GM10248 (cell line): Measurements from ENCODE around the gene ECM2.

Source experiments
- CTCF ChIA-PET: fragments of 300-600 bp; sonication (Branson Sonifier 250); formaldehyde crosslinking; extraction: SDS; loops from one replicate; lab custom pipeline; 2021; ENCODE audit warnings: antibody characterized with exemption; lab: Yijun Ruan, JAX
- POLR2A ChIA-PET: fragments of 350-650 bp; sonication (Branson Sonifier 250); formaldehyde crosslinking; extraction: SDS; loops from one replicate; lab custom pipeline; 2020; ENCODE audit warnings: antibody characterized with exemption; lab: Yijun Ruan, JAX
- DNase-seq: peaks from one replicate; pipeline ENCODE4 v3.0.0; 2012; ENCODE audit errors: extremely low spot score
- CTCF ChIP-seq: IDR thresholded peaks from 2 replicates; pipeline ENCODE4 v1.5.1; 2012; ENCODE audit warnings: mild to moderate bottlenecking, low read depth; ENCODE audit errors: extremely low read depth, missing control alignments, control extremely low read depth

The ECM2 gene

DNA sequence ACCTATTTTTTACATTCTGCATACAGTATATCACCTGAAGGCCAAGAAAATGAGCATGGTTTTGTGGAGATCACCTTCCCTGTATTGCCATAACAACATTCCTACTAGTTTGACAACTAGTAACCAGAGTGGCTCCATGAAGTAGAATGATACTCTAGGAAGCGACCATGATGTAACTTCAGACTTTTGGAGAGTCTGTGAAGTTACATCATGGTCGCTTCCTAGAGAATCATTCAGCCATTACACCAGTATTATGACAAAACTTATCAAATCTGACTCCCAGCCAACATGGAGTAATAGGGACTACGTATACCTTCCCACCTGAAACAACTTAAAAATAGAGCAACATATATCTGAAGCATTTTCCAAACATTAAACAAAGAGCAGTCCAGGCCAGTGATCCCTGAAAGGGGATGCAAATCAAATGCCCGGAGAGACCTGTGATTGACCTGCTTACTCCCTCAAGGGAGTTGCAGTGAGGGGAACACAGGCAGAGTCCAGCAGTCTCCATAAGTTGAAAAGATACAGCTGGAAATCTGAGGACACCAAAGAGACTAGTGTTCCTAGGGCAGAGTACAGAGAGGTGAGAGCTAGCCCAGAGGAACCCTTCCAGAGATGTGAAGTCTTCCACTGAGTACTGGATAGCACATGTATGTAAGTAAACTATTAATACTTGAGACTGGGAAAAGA lies 7.8 kb downstream of the ECM2 start:
- TF ChIP-seq CTCF = no peak
- DNase-seq = no peak
- ChIA-PET CTCF (interaction anchor here (1.9 to 3.2 kb wide), 2 partner anchors 9 kb away, joined by 7 to 10 read pairs; partner anchors contain the start of gene ECM2), POLR2A (no interaction called here)

DNA sequence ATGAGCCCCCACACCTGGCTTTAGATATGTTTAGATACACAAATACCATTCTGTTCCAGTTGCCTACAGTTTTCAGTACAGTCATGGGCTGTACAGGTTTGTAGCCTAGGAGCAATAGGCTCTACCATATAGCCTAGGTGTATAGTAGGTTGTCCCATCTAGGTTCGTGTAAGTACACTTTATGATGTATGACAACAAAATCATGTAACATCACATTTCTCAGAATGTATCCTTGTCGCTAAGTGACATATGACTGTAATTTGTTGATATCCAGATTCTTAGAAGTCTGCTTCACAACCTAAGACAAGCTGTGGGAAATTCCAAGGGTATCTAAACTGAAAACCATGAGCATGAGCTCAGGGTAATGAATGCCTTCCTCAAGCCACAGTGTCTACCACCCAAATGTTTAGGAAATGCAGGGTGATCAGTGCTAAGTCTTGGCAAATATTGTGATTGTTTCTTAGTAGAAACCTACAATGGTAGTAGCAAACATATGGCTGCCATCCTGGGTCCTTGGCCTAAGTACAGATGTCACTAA lies 8.4 kb downstream of the ECM2 start:
- CTCF ChIA-PET = interaction anchor here (1.1 to 3.2 kb wide), 4 partner anchors 9 to 17 kb away, joined by 3 to 10 read pairs (median 5); partner anchors contain the start of gene ECM2
- TF ChIP-seq CTCF = no peak
- POLR2A ChIA-PET = no interaction called here
- no peak for DNase-seq

DNA sequence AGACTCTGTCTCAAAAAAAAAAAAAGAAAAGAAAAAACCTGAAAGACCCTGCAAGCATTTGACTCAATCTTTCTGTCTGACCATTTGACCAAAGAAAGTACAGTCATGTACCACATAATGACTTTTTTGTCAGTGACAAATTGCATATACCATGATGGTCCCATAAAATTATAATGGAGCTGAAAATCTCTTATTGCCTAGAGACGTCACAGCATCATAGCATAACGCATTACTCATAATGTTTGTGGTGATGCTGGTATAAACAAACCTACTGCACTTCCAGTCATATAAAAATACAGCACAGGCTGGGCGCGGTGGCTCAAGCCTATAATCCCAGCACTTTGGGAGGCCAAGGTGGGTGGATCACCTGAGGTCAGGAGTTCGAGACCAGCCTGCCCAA lies 10.5 kb downstream of the ECM2 start:
- TF ChIP-seq CTCF = no peak
- ChIA-PET CTCF (interaction anchor here (1.0 kb wide), 1 partner anchor 8 kb away, joined by 3 read pairs; no protein-coding TSS in a partner anchor), POLR2A (no interaction called here)
- no peak for DNase-seq

DNA sequence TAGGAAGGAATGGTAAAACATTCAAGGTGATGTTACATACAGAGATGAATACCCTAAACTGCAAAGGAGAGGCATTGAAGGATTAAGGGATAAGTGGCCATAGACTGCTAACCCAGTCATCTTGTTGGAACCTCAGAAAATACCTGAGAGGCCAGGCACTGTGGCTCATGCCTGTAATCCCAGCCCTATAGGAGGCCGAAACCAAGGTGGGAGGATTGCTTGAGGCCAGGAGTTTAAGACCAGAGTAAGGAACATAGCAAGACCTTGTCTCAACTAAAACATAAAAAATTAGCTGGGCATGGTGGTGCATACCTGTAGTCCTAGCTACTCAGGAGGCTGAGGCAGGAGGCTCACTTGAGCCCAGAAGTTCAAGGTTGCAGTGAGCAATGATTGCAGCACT lies 10.9 kb downstream of the ECM2 start:
- TF ChIP-seq CTCF = no peak
- CTCF ChIA-PET = interaction anchor here (1.0 kb wide), 1 partner anchor 9 kb away, joined by 3 read pairs; no protein-coding TSS in a partner anchor
- no peak for DNase-seq
- POLR2A ChIA-PET = no interaction called here

DNA sequence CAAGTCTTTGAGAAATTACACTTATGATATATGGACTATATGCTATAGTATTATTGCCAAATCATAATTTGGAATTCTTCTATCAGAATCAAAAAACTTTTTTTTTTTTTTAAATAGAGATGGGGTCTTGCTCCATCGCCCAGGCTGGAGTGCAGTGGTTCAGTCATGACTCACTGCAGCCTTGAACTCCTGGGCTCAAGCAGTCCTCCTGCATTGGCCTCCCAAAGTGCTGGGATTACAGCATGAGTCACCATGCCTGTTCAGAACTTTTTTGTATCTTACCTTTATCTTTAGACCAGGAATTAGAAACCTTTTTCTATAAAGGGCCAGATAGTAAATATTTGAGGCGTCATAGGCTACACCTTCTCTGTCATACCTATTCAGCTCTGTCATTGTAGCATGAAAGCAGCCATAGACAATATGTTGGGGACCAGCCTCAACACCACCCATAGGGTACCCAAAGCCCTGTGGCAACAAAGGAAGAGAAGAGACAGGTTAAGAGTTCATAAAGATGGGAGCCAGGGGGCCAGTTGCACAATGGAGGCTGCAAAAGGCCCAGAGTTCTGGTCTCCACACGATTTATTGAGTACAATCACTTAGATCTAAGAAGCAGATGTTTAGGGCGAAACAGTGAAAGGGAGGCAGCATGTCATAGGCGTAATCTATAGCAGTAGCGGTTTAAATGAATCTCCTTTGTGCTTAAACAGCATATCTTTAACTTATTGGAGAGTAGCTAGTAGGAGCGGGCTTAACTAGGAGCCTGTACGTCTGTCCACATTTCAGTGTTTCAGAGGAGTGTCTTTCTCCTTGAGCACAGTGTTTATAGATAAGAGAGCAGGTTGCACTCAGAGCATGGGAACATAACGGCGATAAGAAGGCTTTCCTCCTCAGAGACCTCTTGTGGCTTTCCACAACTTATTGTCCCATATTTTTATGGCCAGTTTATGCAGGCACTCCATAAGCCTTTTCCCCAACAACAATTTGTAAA lies 12.5 kb downstream of the ECM2 start:
- CTCF ChIA-PET = interaction anchor here (1.1 kb wide), 1 partner anchor 25 kb away, joined by 3 read pairs; no protein-coding TSS in a partner anchor
- POLR2A ChIA-PET = no interaction called here

More for the DNA sequence above, 12.5 kb downstream of the ECM2 start:
- no peak for TF ChIP-seq CTCF
- no peak for DNase-seq
